ENCODE data around the gene GRIN3B.
"Not testable (repeated sequence)": the region's sequence is repeated elsewhere in the genome, so short reads cannot be mapped to it uniquely, and the experiment has no call there.

GRIN3B gene, protein sequence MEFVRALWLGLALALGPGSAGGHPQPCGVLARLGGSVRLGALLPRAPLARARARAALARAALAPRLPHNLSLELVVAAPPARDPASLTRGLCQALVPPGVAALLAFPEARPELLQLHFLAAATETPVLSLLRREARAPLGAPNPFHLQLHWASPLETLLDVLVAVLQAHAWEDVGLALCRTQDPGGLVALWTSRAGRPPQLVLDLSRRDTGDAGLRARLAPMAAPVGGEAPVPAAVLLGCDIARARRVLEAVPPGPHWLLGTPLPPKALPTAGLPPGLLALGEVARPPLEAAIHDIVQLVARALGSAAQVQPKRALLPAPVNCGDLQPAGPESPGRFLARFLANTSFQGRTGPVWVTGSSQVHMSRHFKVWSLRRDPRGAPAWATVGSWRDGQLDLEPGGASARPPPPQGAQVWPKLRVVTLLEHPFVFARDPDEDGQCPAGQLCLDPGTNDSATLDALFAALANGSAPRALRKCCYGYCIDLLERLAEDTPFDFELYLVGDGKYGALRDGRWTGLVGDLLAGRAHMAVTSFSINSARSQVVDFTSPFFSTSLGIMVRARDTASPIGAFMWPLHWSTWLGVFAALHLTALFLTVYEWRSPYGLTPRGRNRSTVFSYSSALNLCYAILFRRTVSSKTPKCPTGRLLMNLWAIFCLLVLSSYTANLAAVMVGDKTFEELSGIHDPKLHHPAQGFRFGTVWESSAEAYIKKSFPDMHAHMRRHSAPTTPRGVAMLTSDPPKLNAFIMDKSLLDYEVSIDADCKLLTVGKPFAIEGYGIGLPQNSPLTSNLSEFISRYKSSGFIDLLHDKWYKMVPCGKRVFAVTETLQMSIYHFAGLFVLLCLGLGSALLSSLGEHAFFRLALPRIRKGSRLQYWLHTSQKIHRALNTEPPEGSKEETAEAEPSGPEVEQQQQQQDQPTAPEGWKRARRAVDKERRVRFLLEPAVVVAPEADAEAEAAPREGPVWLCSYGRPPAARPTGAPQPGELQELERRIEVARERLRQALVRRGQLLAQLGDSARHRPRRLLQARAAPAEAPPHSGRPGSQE

DNA sequence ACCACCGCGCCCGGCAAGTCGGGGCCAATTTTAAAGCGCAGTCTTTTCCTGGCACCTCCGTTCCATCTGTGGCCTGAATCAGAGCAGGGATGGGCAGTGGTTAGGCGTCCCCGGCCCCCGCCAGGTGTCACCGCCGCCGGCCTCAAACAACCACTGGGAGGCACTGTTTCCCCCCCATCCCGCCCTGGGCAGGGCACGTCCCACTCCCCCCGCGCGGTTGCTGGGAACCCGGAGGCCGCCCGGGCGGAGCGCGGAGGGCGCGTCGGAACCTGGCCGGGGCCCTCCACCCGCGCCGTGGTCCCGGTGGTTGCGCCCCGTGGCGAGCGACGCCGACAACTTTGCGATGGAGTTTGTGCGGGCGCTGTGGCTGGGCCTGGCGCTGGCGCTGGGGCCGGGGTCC is at the start of gene GRIN3B:
TSS of gene GRIN3B (plus strand) at position 325 of the 400 bp plus-strand sequence. CDS start at position 344, 19 bp downstream.
- peak; percentile 44 to 60 for DNase-seq (ENCODE audit: low read depth in 1 of 2, low spot score in 1 of 2)

DNA sequence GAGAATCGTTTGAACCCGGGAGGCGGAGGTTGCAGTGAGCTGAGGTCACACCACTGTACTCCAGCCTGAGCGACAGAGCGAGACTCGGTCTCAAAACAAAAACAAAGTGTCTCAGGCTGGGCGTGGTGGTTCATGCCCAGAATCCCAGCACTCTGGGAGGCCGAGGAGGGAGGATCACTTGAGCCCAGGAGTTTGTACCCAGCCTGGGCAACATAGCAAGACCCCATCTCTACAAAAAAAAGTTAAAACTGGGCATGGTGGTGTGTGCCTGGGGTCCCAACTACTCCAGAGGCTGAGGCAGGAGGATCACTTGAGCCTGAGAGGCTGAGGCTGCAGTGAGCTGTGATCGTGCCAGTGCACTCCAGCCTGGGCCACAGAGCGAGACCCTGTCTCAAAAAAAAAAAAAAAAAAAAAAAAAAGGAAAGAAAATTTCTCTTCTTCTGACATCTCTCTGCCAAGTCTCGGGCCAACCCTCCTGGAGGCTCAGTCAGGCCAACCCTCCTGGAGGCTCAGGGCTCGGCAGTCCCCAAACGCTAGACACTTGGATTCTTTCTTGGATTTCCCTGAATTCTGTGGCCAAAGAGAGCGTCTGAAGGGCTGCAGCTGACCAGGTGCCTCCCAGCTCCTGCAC is 48.1 kb upstream of the GRIN3B start:
- no peak for DNase-seq (ENCODE audit: low read depth in 1 of 2, low spot score in 1 of 2)

DNA sequence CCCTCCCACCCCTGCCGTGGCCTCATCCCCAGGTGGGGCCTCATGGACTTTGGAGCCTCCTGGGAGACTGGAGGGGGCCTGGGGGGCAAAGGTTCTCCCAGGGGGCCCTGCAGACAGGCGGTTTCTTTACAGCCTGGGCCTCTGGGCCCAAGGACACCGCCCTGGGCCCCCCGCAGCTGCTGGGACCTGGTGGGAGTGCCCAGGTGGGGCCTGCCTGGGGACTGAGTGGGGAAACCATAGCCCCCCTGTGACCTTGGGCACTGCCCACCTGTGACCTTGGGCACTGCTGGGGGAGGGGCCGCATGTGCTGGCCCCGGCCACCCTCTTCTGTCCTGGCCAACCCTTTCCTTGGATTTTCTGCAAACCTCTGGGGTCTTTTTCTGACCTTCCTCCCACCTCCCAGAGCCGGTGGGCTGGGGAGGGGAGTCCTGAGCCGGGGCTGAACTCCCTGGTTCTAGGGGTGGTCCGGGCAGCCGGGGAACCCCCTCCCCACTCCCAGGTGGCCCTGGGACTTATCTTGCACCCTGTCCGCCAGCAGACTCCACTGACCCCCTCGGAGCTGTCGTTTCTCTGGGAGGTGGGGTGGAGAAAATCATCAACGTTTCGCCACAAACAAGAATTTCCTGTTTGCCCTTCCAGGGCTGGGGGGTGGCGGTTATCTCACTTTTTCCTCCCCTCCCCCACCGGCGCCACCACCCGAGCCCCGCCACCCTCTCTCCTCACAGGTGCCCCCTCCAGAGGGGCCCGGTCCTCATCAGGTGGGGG is 47.4 kb upstream of the GRIN3B start:
- DNase-seq (ENCODE audit: low read depth in 1 of 2, low spot score in 1 of 2): no peak

DNA sequence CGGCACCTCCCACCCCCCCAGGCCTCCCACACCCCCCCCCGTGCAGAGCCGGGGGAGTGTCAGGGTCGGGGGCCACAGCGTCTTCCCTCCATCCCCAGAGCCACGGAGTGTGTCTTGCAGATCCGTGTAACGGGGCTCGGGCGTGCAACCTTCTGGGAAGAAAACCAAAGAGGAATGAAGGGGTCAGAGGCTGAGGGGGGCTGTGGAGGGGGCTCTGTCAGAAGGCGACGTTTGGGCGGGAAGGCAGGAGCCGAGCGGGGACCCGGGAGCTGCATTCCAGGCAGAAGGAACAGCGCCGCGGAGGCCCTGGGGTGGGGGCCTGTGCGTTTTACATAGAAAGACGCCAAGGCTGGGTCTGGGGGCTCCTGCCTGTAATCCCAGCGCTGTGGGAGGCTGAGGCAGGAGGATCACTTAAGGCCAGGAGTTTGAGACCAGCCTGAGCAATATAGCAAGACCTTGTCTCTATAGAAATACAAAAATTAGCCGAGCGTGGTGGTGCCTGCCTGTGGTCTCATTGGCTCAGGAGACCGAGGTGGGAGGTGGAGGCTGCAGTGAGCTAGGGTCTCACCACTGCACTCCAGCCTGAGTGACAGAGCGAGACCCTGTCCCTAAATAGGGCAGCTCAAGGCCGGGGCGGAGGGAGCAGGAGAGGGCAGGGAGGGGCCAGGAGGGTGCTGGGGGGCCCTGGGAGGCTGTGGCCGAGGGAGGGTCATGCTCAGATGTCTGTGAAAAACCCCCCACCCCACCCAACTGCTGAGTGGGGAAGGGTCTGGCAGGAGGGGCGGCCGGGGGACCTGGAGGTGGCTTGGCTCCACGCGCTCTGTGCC is 46.6 kb upstream of the GRIN3B start:
- DNase-seq (ENCODE audit: low read depth in 1 of 2, low spot score in 1 of 2): no peak

DNA sequence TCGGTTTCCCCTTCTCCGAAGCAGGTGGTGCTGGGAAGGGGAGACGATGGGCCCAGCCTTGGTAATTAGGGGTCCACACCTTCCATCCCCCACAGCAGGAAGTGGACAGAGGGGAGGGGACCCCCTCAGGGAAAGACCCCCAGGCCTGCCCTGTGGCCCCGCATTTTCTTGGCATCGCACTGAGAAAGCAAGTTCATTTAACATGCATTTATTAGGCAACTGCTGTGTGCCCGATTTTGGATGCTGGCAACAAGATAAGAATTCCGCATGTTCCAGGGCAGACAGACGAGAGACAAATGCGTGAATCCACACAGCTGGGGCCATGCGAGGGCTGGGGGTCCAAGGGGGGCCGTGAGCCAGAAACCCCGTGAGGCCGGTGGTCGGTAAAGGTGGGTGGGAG is 45.9 kb upstream of the GRIN3B start:
- DNase-seq (ENCODE audit: low read depth in 1 of 2, low spot score in 1 of 2): no peak

DNA sequence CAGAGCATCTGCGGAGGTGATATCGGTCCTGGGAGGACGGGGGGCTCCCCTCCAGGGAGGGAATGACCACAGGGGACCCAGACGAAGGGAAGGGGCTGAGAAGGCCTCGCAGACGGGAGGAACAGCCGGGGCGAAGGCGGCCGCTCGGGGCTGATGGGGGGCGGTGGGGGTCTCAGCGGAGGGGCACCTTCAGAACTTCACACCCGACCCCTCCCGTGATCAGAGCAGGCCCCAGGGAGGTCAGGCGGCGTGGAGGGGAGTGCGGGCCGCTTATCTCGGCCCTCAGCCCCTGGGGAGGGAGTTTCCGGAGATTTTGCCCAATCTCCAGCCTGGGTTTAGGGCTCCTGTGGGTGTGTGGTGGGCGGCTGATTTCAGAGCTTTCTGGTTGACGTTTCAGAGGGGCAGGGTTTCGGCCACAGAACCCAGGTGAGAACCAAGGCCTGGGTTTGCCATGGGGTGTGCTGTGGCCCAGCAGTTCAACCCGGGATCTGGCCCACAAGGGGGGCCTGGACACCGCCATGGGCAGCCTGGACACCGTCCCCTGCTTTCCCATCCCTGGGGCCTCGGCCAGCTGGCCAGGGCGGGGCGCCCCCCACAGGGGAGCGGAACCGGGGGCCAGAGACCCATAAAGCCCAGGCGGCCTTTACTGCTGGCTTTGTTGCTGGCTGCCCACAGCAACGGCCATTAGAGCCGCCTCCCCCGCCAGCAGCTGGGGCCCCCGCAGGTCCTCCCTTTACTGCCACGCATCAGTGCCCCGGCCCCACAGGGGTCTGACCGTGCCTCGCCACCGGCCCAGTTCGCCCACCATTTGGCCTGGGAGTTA is 45.3 kb upstream of the GRIN3B start:
- DNase-seq (ENCODE audit: low read depth in 1 of 2, low spot score in 1 of 2): no peak

DNA sequence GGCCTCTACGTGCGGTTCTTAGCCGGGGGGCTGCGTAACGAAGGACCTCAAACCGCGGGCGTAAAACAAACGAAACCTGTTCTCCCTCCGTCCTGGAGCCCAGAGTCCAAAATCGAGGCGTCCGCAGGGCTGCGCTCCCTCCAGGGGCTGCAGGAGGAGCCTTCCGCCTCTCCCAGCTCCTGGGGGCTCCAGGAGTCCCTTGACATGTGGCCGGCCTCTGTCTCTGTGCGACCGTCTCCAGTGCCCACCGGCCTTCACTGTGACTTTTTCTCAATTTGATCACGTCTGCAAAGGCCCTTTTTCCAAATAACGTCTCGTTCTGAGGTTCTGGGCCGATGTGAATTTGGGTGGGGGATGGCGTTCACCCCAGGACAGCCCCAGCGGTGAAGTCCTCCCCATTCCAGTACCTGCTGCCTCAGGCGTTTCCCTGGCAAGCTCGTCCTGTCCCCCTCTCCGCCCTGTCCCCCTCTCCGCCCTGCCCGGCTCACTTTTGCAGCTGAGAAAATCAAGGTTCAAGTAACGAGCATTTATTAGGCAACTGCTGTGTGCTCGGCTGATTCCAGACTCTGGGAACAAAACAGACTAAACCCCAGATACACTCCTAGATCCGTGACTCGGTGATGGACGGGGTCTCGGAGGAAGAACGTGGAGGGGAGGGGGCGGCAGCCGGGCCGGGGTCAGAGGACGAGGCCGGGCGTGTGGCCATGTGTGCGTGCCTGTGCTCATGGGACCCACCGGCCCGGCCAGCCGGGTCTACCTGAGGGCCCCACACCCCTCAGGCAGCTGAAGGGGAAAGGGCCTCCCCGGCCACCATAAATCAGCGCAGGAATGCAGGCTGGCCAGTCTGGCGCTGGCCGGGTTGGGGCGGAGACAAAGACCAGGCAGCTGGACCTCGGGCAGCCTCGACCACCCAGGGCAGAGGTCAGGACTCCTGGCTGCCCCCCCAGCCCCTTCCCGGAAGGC is 44.1 kb upstream of the GRIN3B start:
- no peak for DNase-seq (ENCODE audit: low read depth in 1 of 2, low spot score in 1 of 2)

DNA sequence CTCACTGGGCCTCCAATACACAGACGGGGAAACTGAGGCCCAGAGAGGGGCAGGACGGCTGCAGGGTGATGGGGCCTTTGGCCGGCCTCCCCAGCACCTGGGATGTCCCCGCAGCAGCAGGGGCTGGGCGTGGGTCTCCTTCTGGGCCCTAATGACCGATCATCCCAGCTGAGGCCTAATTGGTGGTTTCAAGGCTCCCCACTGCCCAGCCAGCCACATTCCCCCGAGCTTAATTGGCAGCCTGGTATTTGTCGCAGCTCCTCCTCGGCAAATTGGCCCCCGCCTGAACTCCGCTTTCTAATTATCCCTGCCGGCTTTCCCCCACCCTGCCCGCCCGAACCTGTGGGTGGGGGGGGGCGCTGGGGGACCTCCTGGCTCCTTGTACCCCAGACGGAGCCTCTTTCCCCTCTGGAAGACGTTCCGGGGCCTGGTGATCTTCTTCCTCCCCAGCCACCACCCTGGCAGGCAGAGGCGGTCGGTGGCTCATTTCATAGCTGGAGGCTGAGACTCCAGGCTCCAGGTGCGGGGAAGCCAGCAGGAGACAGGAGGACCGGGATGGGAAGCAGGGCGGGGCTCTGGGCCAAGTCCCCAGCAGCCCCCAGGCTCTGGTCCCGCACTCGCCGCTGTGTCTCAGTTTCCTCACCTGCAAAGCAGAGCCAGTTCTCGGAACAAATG is 43.3 kb upstream of the GRIN3B start:
- DNase-seq (ENCODE audit: low read depth in 1 of 2, low spot score in 1 of 2): no peak

DNA sequence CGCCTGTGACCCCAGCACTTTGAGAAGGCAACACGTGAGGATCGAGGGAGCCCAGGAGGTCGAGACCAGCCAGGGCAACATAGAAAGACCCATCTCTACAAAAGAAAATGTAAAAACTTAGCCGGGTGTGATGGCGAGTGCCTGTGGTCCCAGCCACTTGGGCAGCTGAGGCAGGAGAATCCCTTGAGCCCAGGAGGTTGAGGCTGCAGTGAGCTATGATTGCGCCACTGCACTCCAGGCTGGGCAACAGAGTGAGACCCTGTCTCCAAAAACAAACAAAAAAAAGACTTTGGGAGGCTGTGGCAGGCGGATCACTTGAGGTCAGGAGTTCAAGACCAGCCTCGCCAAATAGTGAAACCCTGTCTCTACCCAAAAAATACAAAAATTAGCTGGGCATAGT is 42.6 kb upstream of the GRIN3B start:
- not testable (repeated sequence) for DNase-seq (ENCODE audit: low read depth in 1 of 2, low spot score in 1 of 2)

DNA sequence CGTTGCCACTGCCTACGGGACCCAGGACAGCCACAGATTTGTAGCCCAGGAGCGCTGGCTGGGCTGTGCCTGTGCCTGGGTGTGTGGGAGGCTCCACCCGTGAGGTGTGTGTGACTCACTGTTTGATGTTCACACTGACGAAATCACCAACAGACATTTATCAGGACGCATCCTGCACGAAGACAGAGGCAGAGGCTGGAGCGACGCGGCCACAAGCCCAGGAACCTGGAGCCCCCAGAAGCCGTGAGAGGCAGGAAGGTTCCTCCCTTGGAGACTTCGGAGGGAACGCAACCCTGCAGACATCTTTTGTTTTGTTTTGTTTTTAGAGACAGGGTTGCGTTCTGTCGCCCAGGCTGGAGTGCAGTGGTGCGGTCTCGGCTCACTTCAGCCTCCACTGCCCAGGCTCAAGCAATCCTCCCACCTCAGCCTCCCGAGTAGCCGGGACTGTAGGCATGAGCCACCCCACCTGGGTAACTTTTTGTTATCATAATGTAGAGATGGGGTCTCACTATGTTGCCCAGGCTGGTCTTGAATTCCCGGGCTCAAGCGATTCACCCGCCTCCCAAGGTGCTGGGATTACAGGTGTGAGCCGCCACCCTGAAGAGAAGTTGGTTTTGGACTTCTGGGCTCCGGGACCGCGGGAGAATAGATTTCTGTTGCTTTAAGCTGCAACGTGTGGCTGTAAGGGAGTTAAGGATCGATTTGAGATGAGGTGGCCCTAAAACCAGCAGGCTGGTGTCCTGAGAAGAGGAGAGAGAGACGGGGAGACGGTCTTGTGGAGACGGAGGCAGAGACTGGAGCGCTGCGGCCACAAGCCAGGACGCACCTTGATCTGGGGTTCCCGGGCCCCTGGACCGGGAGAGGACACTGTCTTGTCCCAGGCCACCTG is 41.0 kb upstream of the GRIN3B start:
- peak in 1 of 2 donors; percentile 17 for DNase-seq (ENCODE audit: low read depth in 1 of 2, low spot score in 1 of 2)

DNA sequence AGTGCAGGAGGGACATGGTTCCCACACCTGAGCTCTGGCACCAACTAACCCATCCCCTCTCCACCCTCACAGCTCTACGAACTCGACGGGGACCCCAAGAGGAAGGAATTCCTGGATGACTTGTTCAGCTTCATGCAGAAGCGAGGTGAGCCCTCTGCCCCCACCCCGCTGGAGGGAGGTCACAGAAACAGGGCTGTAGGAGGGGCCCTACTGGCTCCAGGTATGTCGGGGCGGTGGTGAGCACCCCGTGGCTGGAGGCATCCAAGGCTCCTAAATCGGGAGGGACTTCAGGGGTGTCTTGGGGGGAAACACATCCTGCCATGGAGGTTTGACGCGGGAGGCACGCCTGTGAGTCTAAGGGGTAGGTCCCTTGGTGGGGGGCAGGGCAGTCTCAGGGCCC is 40.2 kb upstream of the GRIN3B start:
- no peak for DNase-seq (ENCODE audit: low read depth in 1 of 2, low spot score in 1 of 2)

DNA sequence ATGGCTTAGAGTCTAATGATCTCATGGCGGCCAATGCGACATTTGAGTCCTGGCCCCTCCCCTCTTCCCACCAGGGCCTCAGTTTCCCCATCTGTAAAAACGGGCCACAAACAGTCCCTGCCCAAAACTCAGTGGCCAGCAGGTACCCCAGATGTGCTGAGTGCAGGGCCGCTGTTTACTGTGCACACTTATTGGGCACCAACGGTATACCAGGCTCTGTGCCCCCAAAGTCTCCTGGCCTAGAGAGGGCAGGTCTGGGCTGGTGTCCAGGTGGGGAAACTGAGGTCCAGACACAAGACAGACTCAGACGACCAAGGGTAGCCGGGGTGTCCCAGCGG is 39.6 kb upstream of the GRIN3B start:
- no peak for DNase-seq (ENCODE audit: low read depth in 1 of 2, low spot score in 1 of 2)

DNA sequence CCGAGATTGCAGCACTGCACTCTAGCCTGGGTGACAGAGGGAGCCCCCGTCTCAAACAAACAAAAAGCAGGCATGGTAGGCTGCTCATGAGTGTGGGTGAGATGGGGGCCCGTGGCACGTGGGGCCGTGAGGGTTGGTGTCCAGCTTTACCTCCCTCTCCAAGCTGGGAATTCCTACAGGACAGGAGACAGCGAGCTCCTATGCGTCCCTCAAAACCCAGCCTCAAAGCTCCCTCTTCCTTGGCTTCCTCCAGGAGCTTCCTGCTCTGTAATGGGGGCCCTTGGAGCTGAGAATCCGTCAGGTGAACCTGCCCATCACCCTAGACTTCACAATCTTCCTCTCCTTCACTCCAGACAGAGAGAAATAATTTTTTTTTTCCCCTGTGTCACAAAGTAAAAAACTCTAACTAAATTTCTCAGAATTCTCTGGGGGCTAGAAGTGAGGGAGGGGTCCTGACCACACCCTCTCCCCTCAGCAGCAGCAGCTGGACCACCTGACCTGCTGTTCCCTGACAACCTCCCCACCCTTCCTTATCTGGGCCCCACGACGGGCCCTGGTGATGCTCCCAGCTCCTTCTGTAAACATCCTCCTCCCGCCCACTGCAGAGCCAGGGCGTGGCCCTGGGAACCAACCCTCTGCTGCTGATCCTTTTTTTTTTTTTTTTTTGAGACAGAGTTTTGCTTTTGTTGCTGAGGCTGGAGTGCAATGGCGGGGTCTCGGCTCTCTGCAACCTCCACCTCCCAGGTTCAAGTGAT is 38.2 kb upstream of the GRIN3B start:
- DNase-seq (ENCODE audit: low read depth in 1 of 2, low spot score in 1 of 2): no peak

DNA sequence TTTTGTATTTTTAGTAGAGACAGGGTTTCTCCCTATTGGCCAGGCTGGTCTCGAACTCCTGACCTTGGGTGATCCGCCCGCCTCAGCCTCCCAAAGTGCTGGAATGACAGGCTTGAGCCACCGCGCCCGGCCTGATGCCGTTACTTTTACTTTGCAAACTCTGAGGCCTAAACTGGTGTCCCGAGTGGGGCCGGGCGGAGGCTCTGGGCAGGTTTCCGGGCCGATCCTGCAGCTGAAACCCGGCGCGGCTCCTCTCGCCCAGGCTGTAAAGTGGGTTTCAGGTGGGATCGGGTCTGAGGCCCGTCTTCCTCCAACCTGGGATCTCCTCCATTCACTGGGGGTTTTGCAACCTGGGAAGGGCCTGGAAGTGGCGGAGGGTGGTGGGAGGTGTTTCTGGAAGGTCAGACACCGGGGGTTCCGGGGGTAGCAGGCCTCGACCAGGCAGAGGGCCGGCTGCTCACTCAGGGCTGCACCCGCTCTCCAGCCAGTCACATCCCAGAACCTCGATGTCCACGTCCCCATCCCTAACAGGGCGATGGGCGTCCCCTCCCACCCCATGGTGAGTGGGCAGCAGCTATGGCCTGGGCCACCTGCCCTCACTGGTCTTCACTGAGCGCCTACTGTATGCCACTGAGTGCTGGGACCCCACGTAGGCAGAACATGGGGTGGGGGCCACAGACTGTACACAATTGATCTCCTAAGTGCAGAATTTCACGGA is 37.4 kb upstream of the GRIN3B start:
- DNase-seq (ENCODE audit: low read depth in 1 of 2, low spot score in 1 of 2): no peak

DNA sequence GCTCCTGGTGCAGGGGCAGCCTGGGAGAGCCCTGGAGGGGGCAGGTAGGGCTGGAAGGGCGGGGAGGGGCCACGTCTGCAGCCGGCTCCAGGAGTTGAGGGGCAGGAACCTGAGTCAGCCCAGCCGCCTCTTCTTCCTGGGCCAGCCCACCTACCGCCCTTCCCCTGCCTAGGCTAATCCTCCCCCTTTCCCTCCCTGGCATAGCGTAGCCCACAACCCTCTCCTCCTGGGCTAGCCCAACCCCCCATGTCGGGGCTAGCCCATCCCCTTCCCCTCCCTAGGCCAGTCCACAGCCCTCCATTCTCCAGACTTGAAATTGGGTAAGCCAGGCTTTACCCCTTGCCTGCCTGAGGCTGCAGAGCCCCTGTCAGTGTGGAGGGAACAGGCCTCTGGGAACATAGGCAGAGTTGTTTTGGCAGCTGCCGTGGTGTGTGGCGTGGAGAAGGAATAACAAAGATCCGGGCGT is 36.7 kb upstream of the GRIN3B start:
- no peak for DNase-seq (ENCODE audit: low read depth in 1 of 2, low spot score in 1 of 2)
